Ascending aorta (tissue), 2 donors: ENCODE data around the gene ZNF441. TPM values are rescaled to one million over a fixed set of nuclear protein-coding genes. Genes with fewer than 3 reads are reported as not detected.
"Not testable (repeated sequence)": the region's sequence is repeated elsewhere in the genome, so short reads cannot be mapped to it uniquely, and the experiment has no call there.

Experiments used
- DNase-seq, 2 donors: peaks; one replicate each; pipeline ENCODE4 v3.0.0-alpha.2; 2019; ENCODE audit warnings: low spot score in 2 of 2
- H3K27ac ChIP-seq, 2 donors: fragments of 200-600 bp; sonication (generic); one replicate each; pipeline ENCODE4 v1.5.1; 2016 to 2017; ENCODE audit warnings: mild to moderate bottlenecking in 1 of 2
- H3K27me3 ChIP-seq: fragments of 200-600 bp; sonication (generic); one replicate; pipeline ENCODE4 v1.5.1; 2017
- H3K36me3 ChIP-seq, 2 donors: fragments of 200-600 bp; sonication (generic); one replicate each; pipeline ENCODE4 v1.5.1; 2016
- H3K4me1 ChIP-seq, 2 donors: fragments of 200-600 bp; sonication (generic); one replicate each; pipeline ENCODE4 v1.5.1; 2016 to 2017; ENCODE audit warnings: mild to moderate bottlenecking in 1 of 2
- H3K4me3 ChIP-seq, 2 donors: fragments of 200-600 bp; sonication (generic); one replicate each; pipeline ENCODE4 v1.5.1; 2016 to 2017; ENCODE audit warnings: mild to moderate bottlenecking in 1 of 2
- H3K9me3 ChIP-seq, 2 donors: fragments of 200-600 bp; sonication (generic); one replicate each; pipeline ENCODE4 v1.5.1; 2016
- intact Hi-C: fragments of 100-400 bp; cut with DNase I; formaldehyde crosslinking; loops from one replicate; pipeline ENCODE4 v1.15.1; 2023
- total RNA-seq: library from RNA; depleted of rRNA; stranded (reverse); fragments of >200 nt; gene quantifications from one replicate; pipeline ENCODE4 v1.1.0, GENCODE V29; 2016
- TF ChIP-seq, protein P1 (sequence below), 3 experiments: fragments of 200-600 bp in 2 of 3; fragments of 450-650 bp in 1 of 3; sonication (generic) in 2 of 3; IDR thresholded peaks; one replicate each; pipeline ENCODE4 v1.5.1; 2016 to 2019; ENCODE audit warnings: antibody characterized with exemption in 3 of 3, mild to moderate bottlenecking in 1 of 3, moderate library complexity in 1 of 3

ZNF441 gene
- total RNA-seq, 1 donor from 2014 or later, result 0.85 TPM

DNA sequence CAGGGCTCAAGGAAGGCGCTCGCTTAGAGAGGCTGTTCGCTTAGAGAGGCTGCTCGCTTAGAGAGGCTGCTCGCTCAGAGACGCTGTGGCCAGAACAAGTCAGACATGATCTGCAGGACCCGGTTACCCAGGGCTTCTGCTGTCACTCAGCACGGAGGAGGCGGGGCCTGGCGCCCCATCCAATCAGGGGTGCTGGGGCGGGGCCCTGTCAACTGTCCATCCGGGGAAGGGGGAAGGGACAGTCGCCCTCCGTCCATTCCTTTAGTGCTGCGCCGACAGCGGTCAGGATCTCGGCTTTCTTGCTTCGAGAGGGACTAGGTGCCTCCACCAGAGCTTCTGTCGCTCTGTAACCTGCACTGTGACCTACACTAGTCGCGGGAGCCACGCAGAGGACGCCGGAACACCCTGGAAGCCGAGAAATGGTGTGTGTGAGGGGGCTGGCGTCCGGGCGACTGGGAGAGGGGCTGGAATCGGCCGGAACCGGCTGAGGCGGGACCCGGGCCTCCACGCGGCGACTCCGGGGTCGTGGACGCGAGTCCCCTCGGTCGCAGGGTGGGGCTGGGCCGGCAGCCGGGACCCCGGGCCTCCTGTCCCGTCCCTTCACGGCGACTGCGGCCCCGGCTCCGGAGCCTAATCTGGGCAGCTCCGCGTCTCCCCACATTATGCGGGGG lies 47.4 kb downstream of the ZNF441 start, which contains the start of gene ZNF440:
ZNF440 (plus strand) TSS at position 245 of the 671 bp plus-strand sequence; CDS start at position 420, 175 bp downstream.
- Histone ChIP-seq H3K27me3 (no peaks in the 10 kb centered on the region), H3K27ac (peak within 1 kb of the TSS; percentile 85 to 93), H3K36me3 (peaks cover under 1 to 2% of the 10 kb centered on the region in 2 donors), H3K4me3 (peak within 1 kb of the TSS; percentile 84 to 90), H3K4me1 (peaks cover 0 to 3% of the 10 kb centered on the region in 2 donors), H3K9me3 (peaks cover 0 to 6% of the 10 kb centered on the region in 2 donors)
- TF ChIP-seq, protein P1, sequence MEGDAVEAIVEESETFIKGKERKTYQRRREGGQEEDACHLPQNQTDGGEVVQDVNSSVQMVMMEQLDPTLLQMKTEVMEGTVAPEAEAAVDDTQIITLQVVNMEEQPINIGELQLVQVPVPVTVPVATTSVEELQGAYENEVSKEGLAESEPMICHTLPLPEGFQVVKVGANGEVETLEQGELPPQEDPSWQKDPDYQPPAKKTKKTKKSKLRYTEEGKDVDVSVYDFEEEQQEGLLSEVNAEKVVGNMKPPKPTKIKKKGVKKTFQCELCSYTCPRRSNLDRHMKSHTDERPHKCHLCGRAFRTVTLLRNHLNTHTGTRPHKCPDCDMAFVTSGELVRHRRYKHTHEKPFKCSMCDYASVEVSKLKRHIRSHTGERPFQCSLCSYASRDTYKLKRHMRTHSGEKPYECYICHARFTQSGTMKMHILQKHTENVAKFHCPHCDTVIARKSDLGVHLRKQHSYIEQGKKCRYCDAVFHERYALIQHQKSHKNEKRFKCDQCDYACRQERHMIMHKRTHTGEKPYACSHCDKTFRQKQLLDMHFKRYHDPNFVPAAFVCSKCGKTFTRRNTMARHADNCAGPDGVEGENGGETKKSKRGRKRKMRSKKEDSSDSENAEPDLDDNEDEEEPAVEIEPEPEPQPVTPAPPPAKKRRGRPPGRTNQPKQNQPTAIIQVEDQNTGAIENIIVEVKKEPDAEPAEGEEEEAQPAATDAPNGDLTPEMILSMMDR (IDR thresholded peaks at IDR 0.05), result no peak
- intact Hi-C loops, result loop anchor here (1.0 to 5.0 kb wide), 5 partner anchors 16 to 173 kb away; partner anchors contain the start of genes ZNF439 and ZNF491
- peak; percentile 85 to 98 for DNase-seq

DNA sequence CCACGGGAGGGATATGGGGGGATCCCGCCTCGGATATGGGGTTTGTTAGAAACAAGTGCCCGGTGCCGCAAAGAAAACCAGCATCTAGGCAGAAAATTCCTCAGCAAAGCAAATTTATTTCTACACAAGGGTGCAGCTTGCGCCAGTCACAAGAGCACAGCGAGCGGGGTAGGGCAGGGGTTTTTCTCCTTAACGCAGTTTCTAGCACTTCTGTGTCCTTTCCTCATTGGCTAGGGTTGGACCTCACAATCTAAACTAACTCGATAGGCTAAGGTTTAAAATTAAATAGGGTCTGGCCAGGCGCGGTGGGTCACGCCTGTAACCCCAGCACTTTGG lies 47.9 kb downstream of the ZNF441 start:
- Histone ChIP-seq H3K36me3 (peaks cover 5 to 7% of the 10 kb centered on the region in 2 donors), H3K4me1 (peaks cover 0 to 3% of the 10 kb centered on the region in 2 donors), H3K9me3 (peaks cover 0 to 11% of the 10 kb centered on the region in 2 donors), H3K4me3 (peak overlapping the region; percentile 84 to 90), H3K27ac (peak overlapping the region; percentile 85 to 93), H3K27me3 (no peaks in the 10 kb centered on the region)
- TF ChIP-seq, protein P1 (IDR thresholded peaks at IDR 0.05), result no peak
- DNase-seq, result no peak
- intact Hi-C loops, result loop anchor here (1.0 to 5.0 kb wide), 5 partner anchors 16 to 173 kb away; partner anchors contain the start of genes ZNF439 and ZNF491

DNA sequence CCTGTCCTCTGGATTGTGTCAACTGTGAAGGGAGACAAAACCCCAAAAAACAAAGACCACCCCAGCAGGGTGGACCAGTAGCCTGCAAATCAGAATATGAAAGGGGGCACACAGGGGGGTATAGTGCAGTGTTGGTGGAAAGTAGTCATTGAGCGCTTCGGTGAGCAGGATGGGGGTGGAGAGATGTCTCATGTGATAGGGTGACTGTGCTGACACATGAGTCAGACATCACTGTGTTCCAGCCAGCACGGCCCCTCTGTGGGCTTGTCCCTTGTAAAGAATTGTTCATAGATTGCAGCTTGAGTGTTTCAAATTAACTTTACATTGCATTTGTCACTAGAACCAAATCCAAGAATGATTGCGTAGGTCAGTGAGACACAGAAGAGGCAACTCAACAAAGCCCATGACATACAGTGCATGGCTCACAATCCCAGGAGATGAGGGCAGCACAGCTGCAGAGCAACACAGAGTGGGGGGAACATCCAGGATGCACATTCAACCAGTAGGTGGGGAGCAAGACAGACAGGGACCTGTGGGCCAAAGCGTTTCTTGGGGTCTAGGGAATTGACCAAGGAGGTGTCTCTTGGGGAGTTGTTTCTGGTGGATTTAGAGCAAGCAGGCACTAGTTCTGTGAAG lies 54.8 kb downstream of the ZNF441 start:
- Histone ChIP-seq H3K4me3 (no peak overlapping the region), H3K27me3 (no peaks in the 10 kb centered on the region), H3K9me3 (peaks cover 3 to 74% of the 10 kb centered on the region in 2 donors), H3K27ac (no peak overlapping the region), H3K36me3 (peaks cover 17 to 23% of the 10 kb centered on the region in 2 donors), H3K4me1 (no peaks in the 10 kb centered on the region)
- DNase-seq, result no peak
- intact Hi-C loops, result no loop called here
- TF ChIP-seq, protein P1 (IDR thresholded peaks at IDR 0.05), result no peak

DNA sequence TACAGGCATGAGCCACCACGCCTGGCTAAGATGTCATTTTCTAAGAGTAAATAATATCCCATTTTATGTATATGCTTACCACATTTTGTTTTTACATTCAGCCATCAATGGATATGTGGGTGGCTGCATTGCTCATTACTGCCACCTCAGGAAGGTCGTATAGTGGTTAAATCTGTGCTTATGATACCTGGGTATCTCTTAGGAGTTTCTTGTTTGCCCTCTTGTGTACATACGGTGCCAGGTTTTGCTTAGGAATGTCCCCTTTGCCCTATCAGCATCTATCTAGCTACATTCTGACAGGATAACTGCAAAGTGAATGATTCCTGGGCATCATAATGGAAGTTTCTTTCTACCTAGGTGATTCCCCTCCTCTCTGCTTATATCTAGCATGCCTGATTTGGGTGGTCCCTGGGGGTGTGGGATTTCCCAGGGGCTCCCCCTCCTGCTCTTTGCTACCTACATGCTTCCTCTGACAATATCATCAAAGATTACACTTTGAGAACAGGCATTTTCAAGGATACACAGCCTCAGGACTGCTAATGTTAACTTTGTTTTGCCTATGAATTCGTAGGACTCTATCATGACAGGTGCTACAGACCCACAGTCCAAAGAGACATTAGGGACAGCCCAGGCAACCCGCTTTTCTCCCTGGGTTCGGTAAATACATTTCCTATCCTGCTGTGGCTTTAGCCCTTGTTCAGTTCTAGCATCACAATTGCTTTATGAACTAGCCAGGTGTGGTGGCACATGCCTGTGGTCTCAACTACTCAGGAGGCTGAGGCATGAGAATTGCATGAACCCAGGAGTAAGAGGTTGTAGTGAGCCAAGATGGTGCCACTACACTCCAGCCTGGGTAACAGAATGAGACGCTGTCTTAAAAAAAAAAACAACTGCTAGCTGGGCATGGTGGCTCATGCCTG lies 62.4 kb downstream of the ZNF441 start:
- DNase-seq, H3K27ac ChIP-seq, intact Hi-C loops, H3K4me1 ChIP-seq, H3K4me3 ChIP-seq, H3K27me3 ChIP-seq: not testable (repeated sequence)
- peaks cover 27 to 71% of the 10 kb centered on the region in 2 donors for H3K36me3 ChIP-seq
- peaks cover 61 to 99% of the 10 kb centered on the region in 2 donors for H3K9me3 ChIP-seq

DNA sequence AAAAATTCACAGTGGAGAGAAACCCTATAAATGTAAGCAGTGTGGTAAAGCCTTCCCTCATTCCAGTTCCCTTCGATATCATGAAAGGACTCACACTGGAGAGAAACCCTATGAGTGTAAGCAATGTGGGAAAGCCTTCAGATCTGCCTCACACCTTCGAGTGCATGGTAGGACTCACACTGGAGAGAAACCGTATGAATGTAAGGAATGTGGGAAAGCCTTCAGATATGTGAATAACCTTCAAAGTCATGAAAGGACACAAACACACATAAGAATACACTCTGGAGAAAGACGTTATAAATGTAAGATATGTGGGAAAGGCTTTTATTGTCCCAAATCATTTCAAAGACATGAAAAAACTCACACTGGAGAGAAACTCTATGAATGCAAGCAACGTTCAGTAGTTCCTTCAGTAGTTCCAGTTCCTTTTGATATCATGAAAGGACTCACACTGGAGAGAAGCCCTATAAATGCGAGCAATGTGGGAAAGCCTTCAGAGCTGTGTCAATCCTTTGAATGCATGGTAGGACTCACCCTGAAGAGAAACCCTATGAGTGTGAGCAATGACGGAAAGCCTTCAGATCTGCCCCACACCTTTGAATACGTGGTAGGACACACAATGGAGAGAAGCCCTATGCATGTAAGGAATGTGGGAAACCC lies 65.6 kb downstream of the ZNF441 start:
- H3K4me3 ChIP-seq, result no peak overlapping the region
- no peak for DNase-seq
- no peaks in the 10 kb centered on the region for H3K27me3 ChIP-seq
- H3K4me1 ChIP-seq, result no peaks in the 10 kb centered on the region
- intact Hi-C loops, result no loop called here
- TF ChIP-seq, protein P1 (IDR thresholded peaks at IDR 0.05), result no peak
- H3K36me3 ChIP-seq, result peaks cover 22 to 62% of the 10 kb centered on the region in 2 donors
- peaks cover 66 to 86% of the 10 kb centered on the region in 2 donors for H3K9me3 ChIP-seq
- H3K27ac ChIP-seq, result no peak overlapping the region
